Vagina (tissue), 2 donors: ENCODE results near the gene MUS81.

Experiments
- POLR2A ChIP-seq, 2 donors: fragments of 450-650 bp; IDR thresholded peaks; one replicate each; pipeline ENCODE4 v1.6.1; 2017; ENCODE audit warnings: antibody characterized with exemption in 2 of 2, mild to moderate bottlenecking in 2 of 2, moderate library complexity in 2 of 2
- POLR2AphosphoS5 ChIP-seq, 2 donors: sonication (generic); formaldehyde crosslinking; IDR thresholded peaks; one replicate each; pipeline ENCODE4 v1.9.0; 2017; ENCODE audit warnings: antibody characterized with exemption in 2 of 2, mild to moderate bottlenecking in 2 of 2, low read depth in 1 of 2; ENCODE audit not compliant: insufficient read depth in 1 of 2
- TF ChIP-seq, protein P1 (sequence below), 3 experiments: fragments of 450-650 bp in 2 of 3; fragments of 200-600 bp in 1 of 3; sonication (generic) in 1 of 3; IDR thresholded peaks; one replicate each; pipeline ENCODE4 v1.5.1; 2017 to 2019; ENCODE audit warnings: antibody characterized with exemption in 3 of 3, mild to moderate bottlenecking in 2 of 3, moderate library complexity in 2 of 3

DNA sequence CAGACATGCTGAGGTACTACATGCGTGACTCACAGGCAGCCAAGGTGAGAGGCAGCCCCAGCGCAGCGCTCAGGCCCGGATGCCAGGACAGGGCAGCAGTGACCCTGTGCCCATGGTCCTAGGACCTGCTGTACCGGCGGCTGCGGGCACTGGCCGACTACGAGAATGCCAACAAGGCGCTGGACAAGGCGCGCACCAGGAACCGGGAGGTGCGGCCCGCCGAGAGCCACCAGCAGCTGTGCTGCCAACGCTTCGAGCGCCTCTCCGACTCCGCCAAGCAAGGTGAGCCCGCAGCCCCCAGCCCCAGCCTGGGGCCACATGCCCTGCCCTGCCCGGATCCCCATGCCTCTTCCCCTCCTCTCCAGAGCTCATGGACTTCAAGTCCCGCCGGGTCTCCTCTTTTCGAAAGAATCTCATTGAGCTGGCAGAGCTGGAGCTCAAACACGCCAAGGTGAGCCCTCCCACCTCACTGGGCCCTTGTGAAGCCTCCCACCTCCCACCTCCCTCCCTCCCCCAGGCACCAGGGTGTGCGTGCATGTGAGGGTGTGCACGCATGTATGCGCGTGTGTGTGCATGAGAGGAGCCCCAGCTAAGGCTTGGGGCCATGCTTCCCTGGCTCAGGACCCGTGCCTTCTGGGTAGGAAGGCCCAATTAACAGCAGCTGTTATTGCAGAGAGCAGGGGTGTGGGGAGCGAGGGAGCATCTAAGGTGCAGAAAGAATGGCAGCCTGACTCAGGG is 7.6 kb upstream of the MUS81 start:
- TF ChIP-seq POLR2AphosphoS5 (IDR thresholded peaks at IDR 0.05; ENCODE audit: insufficient read depth in 1 of 2, low read depth in 1 of 2), result no peak
- TF ChIP-seq, protein P1, sequence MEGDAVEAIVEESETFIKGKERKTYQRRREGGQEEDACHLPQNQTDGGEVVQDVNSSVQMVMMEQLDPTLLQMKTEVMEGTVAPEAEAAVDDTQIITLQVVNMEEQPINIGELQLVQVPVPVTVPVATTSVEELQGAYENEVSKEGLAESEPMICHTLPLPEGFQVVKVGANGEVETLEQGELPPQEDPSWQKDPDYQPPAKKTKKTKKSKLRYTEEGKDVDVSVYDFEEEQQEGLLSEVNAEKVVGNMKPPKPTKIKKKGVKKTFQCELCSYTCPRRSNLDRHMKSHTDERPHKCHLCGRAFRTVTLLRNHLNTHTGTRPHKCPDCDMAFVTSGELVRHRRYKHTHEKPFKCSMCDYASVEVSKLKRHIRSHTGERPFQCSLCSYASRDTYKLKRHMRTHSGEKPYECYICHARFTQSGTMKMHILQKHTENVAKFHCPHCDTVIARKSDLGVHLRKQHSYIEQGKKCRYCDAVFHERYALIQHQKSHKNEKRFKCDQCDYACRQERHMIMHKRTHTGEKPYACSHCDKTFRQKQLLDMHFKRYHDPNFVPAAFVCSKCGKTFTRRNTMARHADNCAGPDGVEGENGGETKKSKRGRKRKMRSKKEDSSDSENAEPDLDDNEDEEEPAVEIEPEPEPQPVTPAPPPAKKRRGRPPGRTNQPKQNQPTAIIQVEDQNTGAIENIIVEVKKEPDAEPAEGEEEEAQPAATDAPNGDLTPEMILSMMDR (IDR thresholded peaks at IDR 0.05), result no peak
- no peak for TF ChIP-seq POLR2A (IDR thresholded peaks at IDR 0.05)
